T-helper 2 cell treated with Interferon-gamma antibody and Interleukin-4, amounts not matched to agents 5 μg/mL and 100 μg/mL, for 36 hours (primary cell): ENCODE results near the gene CDCA4.
"Not testable (repeated sequence)": the region's sequence is repeated elsewhere in the genome, so short reads cannot be mapped to it uniquely, and the experiment has no call there.

Experiments
- DNase-seq: peaks from one replicate; pipeline ENCODE4 v3.0.0; 2021; ENCODE audit warnings: low spot score
- H3K27ac Mint-ChIP-seq: one replicate; pipeline ENCODE4 v1.8.0; 2021; ENCODE audit warnings: mild to moderate bottlenecking, mixed read lengths
- H3K27me3 Mint-ChIP-seq: one replicate; pipeline ENCODE4 v1.8.0; 2021; ENCODE audit warnings: low read depth, mixed read lengths
- H3K36me3 Mint-ChIP-seq: one replicate; pipeline ENCODE4 v1.8.0; 2021; ENCODE audit warnings: low read depth, mixed read lengths
- H3K4me1 Mint-ChIP-seq: one replicate; pipeline ENCODE4 v1.8.0; 2021; ENCODE audit warnings: low read depth, mixed read lengths
- H3K4me3 Mint-ChIP-seq: one replicate; pipeline ENCODE4 v1.8.0; 2022; ENCODE audit warnings: mild to moderate bottlenecking, moderate library complexity, mixed read lengths
- H3K9me3 Mint-ChIP-seq: one replicate; pipeline ENCODE4 v1.8.0; 2021; ENCODE audit warnings: mixed read lengths

CDCA4 gene

GRCh38 chr14:105033412-105033900 is 12.6 kb upstream of the CDCA4 start:
- H3K36me3 Mint-ChIP-seq, H3K27me3 Mint-ChIP-seq: not testable (repeated sequence)
- H3K27ac Mint-ChIP-seq, result peak overlapping the region; percentile 59

GRCh38 chr14:105032451-105032901 is 11.6 kb upstream of the CDCA4 start:
- not testable (repeated sequence) for H3K4me1 Mint-ChIP-seq

More at GRCh38 chr14:105033412-105033900, 12.6 kb upstream of the CDCA4 start:
- not testable (repeated sequence) for H3K4me1 Mint-ChIP-seq, H3K9me3 Mint-ChIP-seq, DNase-seq
- peak overlapping the region; percentile 72 for H3K4me3 Mint-ChIP-seq

GRCh38 chr14:105030836-105031396 is 10.0 kb upstream of the CDCA4 start:
- no peak overlapping the region for H3K4me3 Mint-ChIP-seq
- no peak overlapping the region for H3K27ac Mint-ChIP-seq
- H3K4me1 Mint-ChIP-seq, result peaks cover 12% of the 10 kb centered on the region
- DNase-seq, result no peak
- peaks cover 15% of the 10 kb centered on the region for H3K36me3 Mint-ChIP-seq
- H3K27me3 Mint-ChIP-seq, result peaks cover 3% of the 10 kb centered on the region
- H3K9me3 Mint-ChIP-seq, result no peaks in the 10 kb centered on the region

More at GRCh38 chr14:105032451-105032901, 11.6 kb upstream of the CDCA4 start:
- not testable (repeated sequence) for DNase-seq, H3K27me3 Mint-ChIP-seq, H3K27ac Mint-ChIP-seq, H3K4me3 Mint-ChIP-seq, H3K9me3 Mint-ChIP-seq, H3K36me3 Mint-ChIP-seq

- H3K27ac Mint-ChIP-seq, result no peak overlapping the region
- peaks cover 18% of the 10 kb centered on the region for H3K4me1 Mint-ChIP-seq
- no peak overlapping the region for H3K4me3 Mint-ChIP-seq
- H3K9me3 Mint-ChIP-seq, result no peaks in the 10 kb centered on the region
- DNase-seq, result no peak
- H3K36me3 Mint-ChIP-seq, result peaks cover 15% of the 10 kb centered on the region
- H3K27me3 Mint-ChIP-seq, result peaks cover 3% of the 10 kb centered on the region
Measured at GRCh38 chr14:105030194-105030593, 9.3 kb upstream of the CDCA4 start.

GRCh38 chr14:105029402-105029801 is 8.5 kb upstream of the CDCA4 start:
- no peaks in the 10 kb centered on the region for H3K27me3 Mint-ChIP-seq
- H3K4me1 Mint-ChIP-seq, result peaks cover 22% of the 10 kb centered on the region
- H3K4me3 Mint-ChIP-seq, result no peak overlapping the region
- no peak overlapping the region for H3K27ac Mint-ChIP-seq
- peaks cover 15% of the 10 kb centered on the region for H3K36me3 Mint-ChIP-seq
- DNase-seq, result no peak
- H3K9me3 Mint-ChIP-seq, result no peaks in the 10 kb centered on the region

- H3K4me1 Mint-ChIP-seq, result peaks cover 27% of the 10 kb centered on the region
- no peaks in the 10 kb centered on the region for H3K27me3 Mint-ChIP-seq
- no peak overlapping the region for H3K27ac Mint-ChIP-seq
- H3K4me3 Mint-ChIP-seq, result no peak overlapping the region
- H3K9me3 Mint-ChIP-seq, result no peaks in the 10 kb centered on the region
- no peak for DNase-seq
- H3K36me3 Mint-ChIP-seq, result peaks cover 13% of the 10 kb centered on the region
Measured at GRCh38 chr14:105028251-105028927, 7.5 kb upstream of the CDCA4 start.

- H3K27me3 Mint-ChIP-seq, H3K4me3 Mint-ChIP-seq, H3K9me3 Mint-ChIP-seq, H3K27ac Mint-ChIP-seq, DNase-seq: not testable (repeated sequence)
- peaks cover 31% of the 10 kb centered on the region for H3K4me1 Mint-ChIP-seq
- H3K36me3 Mint-ChIP-seq, result peaks cover 13% of the 10 kb centered on the region
Measured at GRCh38 chr14:105027718-105028117, 6.8 kb upstream of the CDCA4 start.

GRCh38 chr14:105026802-105027563 is 6.1 kb upstream of the CDCA4 start:
- Mint-ChIP-seq H3K27ac (peak overlapping the region; percentile 68), H3K4me1 (peaks cover 33% of the 10 kb centered on the region)
- no peak for DNase-seq

GRCh38 chr14:105026033-105026785 is 5.3 kb upstream of the CDCA4 start:
- DNase-seq, result peak; percentile 50
- peak overlapping the region; percentile 63 for H3K4me3 Mint-ChIP-seq
- H3K27me3 Mint-ChIP-seq, result no peaks in the 10 kb centered on the region
- no peaks in the 10 kb centered on the region for H3K9me3 Mint-ChIP-seq
- peaks cover 38% of the 10 kb centered on the region for H3K4me1 Mint-ChIP-seq
- H3K36me3 Mint-ChIP-seq, result peaks cover 17% of the 10 kb centered on the region
- peak overlapping the region; percentile 89 for H3K27ac Mint-ChIP-seq

More at GRCh38 chr14:105026802-105027563, 6.1 kb upstream of the CDCA4 start:
- Mint-ChIP-seq H3K4me3 (no peak overlapping the region), H3K27me3 (no peaks in the 10 kb centered on the region), H3K36me3 (peaks cover 13% of the 10 kb centered on the region), H3K9me3 (no peaks in the 10 kb centered on the region)

- Mint-ChIP-seq H3K4me1 (peaks cover 38% of the 10 kb centered on the region), H3K27ac (peak overlapping the region; percentile 89), H3K9me3 (no peaks in the 10 kb centered on the region), H3K4me3 (no peak overlapping the region), H3K27me3 (no peaks in the 10 kb centered on the region), H3K36me3 (peaks cover 17% of the 10 kb centered on the region)
- DNase-seq, result no peak
Measured at GRCh38 chr14:105025429-105025828, 4.5 kb upstream of the CDCA4 start.

- peaks cover 30% of the 10 kb centered on the region for H3K36me3 Mint-ChIP-seq
- no peak for DNase-seq
- peaks cover 46% of the 10 kb centered on the region for H3K4me1 Mint-ChIP-seq
Measured at GRCh38 chr14:105023791-105024480, 3.1 kb upstream of the CDCA4 start.

GRCh38 chr14:105023144-105023543 is 2.3 kb upstream of the CDCA4 start:
- H3K4me3 Mint-ChIP-seq, result no peak overlapping the region
- DNase-seq, result no peak
- peaks cover 50% of the 10 kb centered on the region for H3K4me1 Mint-ChIP-seq
- no peak overlapping the region for H3K27ac Mint-ChIP-seq
- H3K9me3 Mint-ChIP-seq, result no peaks in the 10 kb centered on the region
- peaks cover 36% of the 10 kb centered on the region for H3K36me3 Mint-ChIP-seq
- H3K27me3 Mint-ChIP-seq, result no peaks in the 10 kb centered on the region

More at GRCh38 chr14:105023791-105024480, 3.1 kb upstream of the CDCA4 start:
- Mint-ChIP-seq H3K4me3 (no peak overlapping the region), H3K27ac (no peak overlapping the region), H3K27me3 (no peaks in the 10 kb centered on the region), H3K9me3 (no peaks in the 10 kb centered on the region)

GRCh38 chr14:105022276-105022670 is 1.4 kb upstream of the CDCA4 start:
- H3K4me3 Mint-ChIP-seq, result peak overlapping the region; percentile 97
- H3K27me3 Mint-ChIP-seq, result no peaks in the 10 kb centered on the region
- peaks cover 37% of the 10 kb centered on the region for H3K36me3 Mint-ChIP-seq
- peak overlapping the region; percentile 83 for H3K27ac Mint-ChIP-seq
- DNase-seq, result no peak
- peaks cover 54% of the 10 kb centered on the region for H3K4me1 Mint-ChIP-seq
- no peaks in the 10 kb centered on the region for H3K9me3 Mint-ChIP-seq
